D341Med (cell line): ENCODE results near the gene MKS1.

Source experiments
- DNase-seq: peaks from one replicate; pipeline ENCODE4 v3.0.0; 2012; ENCODE audit warnings: low spot score

The MKS1 gene

GRCh38 chr17:58219007-58219788 lies at the start of gene MKS1:
Gene MKS1, minus strand, starts transcription at chr17:58219255. Its CDS starts 25 bp downstream, at chr17:58219230.
- DNase-seq: peak; percentile 100

GRCh38 chr17:58268326-58268725 lies 49.3 kb upstream of the MKS1 start:
- peak; percentile 20 for DNase-seq

GRCh38 chr17:58267347-58268324 lies 48.6 kb upstream of the MKS1 start:
- DNase-seq: peak; percentile 37

GRCh38 chr17:58265902-58266875 lies 47.1 kb upstream of the MKS1 start:
- peak; percentile 22 for DNase-seq

GRCh38 chr17:58265271-58265670 lies 46.2 kb upstream of the MKS1 start:
- DNase-seq: no peak

- DNase-seq: peak; percentile 20
These were observed 45.5 kb upstream of the MKS1 start for GRCh38 chr17:58264407-58265103.

GRCh38 chr17:58263773-58264172 lies 44.7 kb upstream of the MKS1 start:
- peak; percentile 27 for DNase-seq

- DNase-seq: no peak
These were observed 43.1 kb upstream of the MKS1 start for GRCh38 chr17:58262149-58262548.

GRCh38 chr17:58254803-58255202 lies 35.7 kb upstream of the MKS1 start:
- DNase-seq: peak; percentile 47

GRCh38 chr17:58253082-58253481 lies 34.0 kb upstream of the MKS1 start:
- no peak for DNase-seq

- DNase-seq: peak; percentile 38
These were observed 33.1 kb upstream of the MKS1 start for GRCh38 chr17:58252141-58252540.

GRCh38 chr17:58250344-58251011 lies 31.4 kb upstream of the MKS1 start:
- peak; percentile 36 for DNase-seq

GRCh38 chr17:58249270-58250133 lies 30.4 kb upstream of the MKS1 start:
- DNase-seq: peak; percentile 99

- no peak for DNase-seq
These were observed 29.9 kb upstream of the MKS1 start for GRCh38 chr17:58248955-58249269.

GRCh38 chr17:58247511-58248363 lies 28.7 kb upstream of the MKS1 start:
- no peak for DNase-seq

GRCh38 chr17:58246781-58247180 lies 27.7 kb upstream of the MKS1 start:
- DNase-seq: no peak

- DNase-seq: no peak
These were observed 27.2 kb upstream of the MKS1 start for GRCh38 chr17:58246104-58246740.

- DNase-seq: no peak
These were observed 26.5 kb upstream of the MKS1 start for GRCh38 chr17:58245428-58246103.
